Measurements from ENCODE around the gene C9orf43. TPM values are rescaled to one million over a fixed set of nuclear protein-coding genes. Genes with fewer than 3 reads are reported as not detected.
"Not testable (repeated sequence)": the region's sequence is repeated elsewhere in the genome, so short reads cannot be mapped to it uniquely, and the experiment has no call there.

C9orf43 gene
- total RNA-seq (under 1 TPM in 5 of 7 donors, not detected in 2; 0.37 to 0.92 (median 0.46) TPM), polyA plus RNA-seq (under 1 TPM; 0.27 to 0.59 (median 0.48) TPM)
- long read RNA-seq, donor 1, result 0 reads
- long read RNA-seq, donor 2, result 0 reads

DNA sequence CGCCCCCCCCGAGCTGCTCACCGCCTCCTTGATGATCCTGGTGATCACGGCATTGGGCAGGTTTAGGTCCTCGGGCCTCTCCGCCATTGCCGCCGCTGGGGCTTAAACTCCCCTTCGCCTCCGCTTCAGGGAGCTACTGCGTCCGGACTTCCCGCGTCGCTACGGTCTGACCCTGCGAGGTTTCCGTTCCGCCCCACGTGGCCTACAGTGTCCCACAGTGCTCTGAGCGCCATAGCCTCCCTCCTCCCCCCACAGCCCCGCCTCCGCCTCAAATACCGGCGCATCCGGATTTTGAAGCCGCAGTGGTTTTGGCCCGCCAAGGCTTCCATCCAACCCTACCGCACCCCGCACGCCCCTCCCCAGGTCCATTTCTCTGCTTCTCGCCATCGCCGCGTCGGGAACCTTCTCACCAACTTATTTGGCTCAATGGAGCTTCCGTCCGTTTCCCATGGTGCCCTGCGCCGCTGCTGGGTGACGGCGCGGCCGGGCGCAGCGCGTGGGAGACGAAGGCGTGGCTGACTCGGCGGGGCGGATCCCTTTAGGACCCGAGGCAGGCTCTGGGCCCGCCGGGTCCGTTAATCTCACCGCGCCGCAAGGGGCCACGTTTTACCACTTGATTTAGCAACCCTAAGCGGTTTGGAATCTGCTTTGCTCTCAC is at the start of gene C9orf43, which contains the start of gene POLE3:
Gene C9orf43 (plus strand): TSS at position 541 of the 658 bp plus-strand sequence. CDS start 2,747 bp downstream, outside the sequence.
Gene POLE3 (minus strand): TSS at position 469 of the 658 bp plus-strand sequence. CDS start 382 bp downstream, at position 87.
- intact Hi-C loops (cut with DNase I; ENCODE audit: low total_unique reads), result no loop called here
- TF ChIP-seq POLR2A (IDR thresholded peaks at IDR 0.05) (peak; percentile 19 to 66 (median 47)), CTCF (IDR thresholded peaks at IDR 0.05 in 8 of 11, conservative IDR thresholded peaks at IDR 0.05 in 3 of 11) (peak in 5 of 11 experiments; percentile 17 to 52 (median 22)), POLR2AphosphoS5 (IDR thresholded peaks at IDR 0.05) (peak; percentile 85 to 97 (median 96))
- H3K4me1 ChIP-seq, result peaks cover 11 to 49% (median 40%) of the 10 kb centered on the region in 6 donors
- peak within 1 kb of the TSS; percentile 95 to 97 (median 96) for H3K27ac ChIP-seq
- WGBS, 5 donors, result 0 to 1% (median 0%) methylated on average over 44 to 61 of the region's 61 CpGs
- H3K9me3 ChIP-seq, result no peaks in the 10 kb centered on the region
- peaks cover 0 to 27% (median 19%) of the 10 kb centered on the region in 6 donors for H3K36me3 ChIP-seq
- no peaks in the 10 kb centered on the region for H3K27me3 ChIP-seq (replicated peaks in 1 of 7)
- peak; percentile 99 for DNase-seq
- H3K4me3 ChIP-seq, result peak within 1 kb of the TSS; percentile 65 to 95 (median 83)

- TF ChIP-seq POLR2A (IDR thresholded peaks at IDR 0.05), result no peak
- no peak for TF ChIP-seq POLR2AphosphoS5 (IDR thresholded peaks at IDR 0.05)
- no peak for TF ChIP-seq CTCF (IDR thresholded peaks at IDR 0.05 in 8 of 11, conservative IDR thresholded peaks at IDR 0.05 in 3 of 11)
- H3K4me3 ChIP-seq, result no peak overlapping the region
- no peak overlapping the region for H3K27ac ChIP-seq
- no peaks in the 10 kb centered on the region for H3K27me3 ChIP-seq (replicated peaks in 1 of 7)
- no peak for DNase-seq
- H3K4me1 ChIP-seq, result peaks cover 0 to 5% (median 0%) of the 10 kb centered on the region in 6 donors
- WGBS, 5 donors, result 67 to 81% (median 73%) methylated on average over 7 of the region's 7 CpGs
- H3K9me3 ChIP-seq, result no peaks in the 10 kb centered on the region
- H3K36me3 ChIP-seq, result no peaks in the 10 kb centered on the region
- intact Hi-C loops (cut with DNase I; ENCODE audit: low total_unique reads), result no loop called here
Measured at GRCh38 chr9:113361304-113362018, 49.1 kb upstream of the C9orf43 start.

DNA sequence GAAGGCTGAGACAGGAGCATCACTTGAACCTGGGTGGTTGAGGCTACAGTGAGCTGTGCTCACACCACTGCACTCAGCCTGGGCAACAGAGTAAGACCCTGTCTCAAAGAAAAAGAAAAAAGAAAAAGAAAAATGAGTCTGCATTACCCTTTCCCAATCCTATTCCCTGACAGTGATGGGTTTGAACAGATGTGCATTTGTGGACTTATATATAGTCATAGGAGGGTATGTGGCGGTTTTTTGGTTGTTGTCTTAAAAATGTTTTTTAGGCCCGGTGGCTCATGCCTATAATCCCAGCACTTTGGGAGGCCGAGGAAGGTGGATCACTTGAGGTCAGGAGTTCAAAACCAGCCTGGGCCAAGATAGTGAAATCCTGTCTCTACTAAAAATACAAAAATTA is 47.2 kb upstream of the C9orf43 start:
- TF ChIP-seq CTCF (IDR thresholded peaks at IDR 0.05 in 8 of 11, conservative IDR thresholded peaks at IDR 0.05 in 3 of 11), result no peak
- no peak for TF ChIP-seq POLR2AphosphoS5 (IDR thresholded peaks at IDR 0.05)
- no peak for TF ChIP-seq POLR2A (IDR thresholded peaks at IDR 0.05)
- DNase-seq, result no peak
- WGBS, 5 donors, result 64 to 92% (median 76%) methylated on average over 3 of the region's 3 CpGs

DNA sequence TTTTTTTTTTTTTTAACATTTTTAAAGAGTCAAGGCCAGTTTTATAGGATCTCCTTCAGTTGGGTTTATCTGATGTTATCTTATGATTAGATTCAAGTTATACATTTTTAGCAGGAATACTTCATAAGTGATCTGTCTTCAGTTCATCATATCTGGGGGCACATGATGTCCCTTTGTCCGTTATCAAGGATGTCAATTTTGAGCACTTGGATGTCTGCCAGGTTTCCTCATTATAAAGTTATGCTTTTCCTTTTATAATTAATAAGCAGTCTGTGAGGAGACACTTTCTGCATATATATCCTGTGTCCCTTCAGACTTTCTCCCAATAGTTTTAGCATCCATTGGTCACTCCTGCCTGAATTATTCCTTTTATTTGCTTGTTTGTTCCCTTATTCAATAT is 45.6 kb upstream of the C9orf43 start:
- 19 to 77% (median 55%) methylated on average over 1 of the region's 1 CpG for WGBS, 5 donors
- Histone ChIP-seq H3K36me3 (no peaks in the 10 kb centered on the region), H3K27me3 (replicated peaks in 1 of 7) (no peaks in the 10 kb centered on the region), H3K4me1 (peaks cover 0 to 5% (median 0%) of the 10 kb centered on the region in 6 donors), H3K9me3 (no peaks in the 10 kb centered on the region), H3K4me3 (no peak overlapping the region), H3K27ac (peak overlapping the region in 1 of 8 donors; percentile 36)
- intact Hi-C loops (cut with DNase I; ENCODE audit: low total_unique reads), result no loop called here
- no peak for TF ChIP-seq POLR2AphosphoS5 (IDR thresholded peaks at IDR 0.05)
- no peak for TF ChIP-seq CTCF (IDR thresholded peaks at IDR 0.05 in 8 of 11, conservative IDR thresholded peaks at IDR 0.05 in 3 of 11)
- no peak for TF ChIP-seq POLR2A (IDR thresholded peaks at IDR 0.05)
- DNase-seq, result no peak

More for the DNA sequence above, 47.2 kb upstream of the C9orf43 start:
- no peak overlapping the region for H3K27ac ChIP-seq
- no peaks in the 10 kb centered on the region for H3K27me3 ChIP-seq (replicated peaks in 1 of 7)
- no peak overlapping the region for H3K4me3 ChIP-seq
- no peaks in the 10 kb centered on the region for H3K9me3 ChIP-seq
- no peaks in the 10 kb centered on the region for H3K36me3 ChIP-seq
- peaks cover 0 to 5% (median 0%) of the 10 kb centered on the region in 6 donors for H3K4me1 ChIP-seq
- intact Hi-C loops (cut with DNase I; ENCODE audit: low total_unique reads), result no loop called here

- H3K36me3 ChIP-seq; H3K4me3 ChIP-seq; intact Hi-C loops (cut with DNase I; ENCODE audit: low total_unique reads); H3K9me3 ChIP-seq; H3K27me3 ChIP-seq (replicated peaks in 1 of 7); H3K4me1 ChIP-seq; DNase-seq: not testable (repeated sequence)
- 44 to 92% (median 79%) methylated on average over 3 of the region's 3 CpGs for WGBS, 5 donors
- H3K27ac ChIP-seq, result peak overlapping the region in 1 of 8 donors; percentile 36
Measured at GRCh38 chr9:113365652-113366051, 44.9 kb upstream of the C9orf43 start.

Data from spleen (tissue), 13 donors.